ENCODE results near the gene CEP104.

CEP104 gene
- total RNA-seq, result 30.6 to 41.4 reads per million in 2 donors

DNA sequence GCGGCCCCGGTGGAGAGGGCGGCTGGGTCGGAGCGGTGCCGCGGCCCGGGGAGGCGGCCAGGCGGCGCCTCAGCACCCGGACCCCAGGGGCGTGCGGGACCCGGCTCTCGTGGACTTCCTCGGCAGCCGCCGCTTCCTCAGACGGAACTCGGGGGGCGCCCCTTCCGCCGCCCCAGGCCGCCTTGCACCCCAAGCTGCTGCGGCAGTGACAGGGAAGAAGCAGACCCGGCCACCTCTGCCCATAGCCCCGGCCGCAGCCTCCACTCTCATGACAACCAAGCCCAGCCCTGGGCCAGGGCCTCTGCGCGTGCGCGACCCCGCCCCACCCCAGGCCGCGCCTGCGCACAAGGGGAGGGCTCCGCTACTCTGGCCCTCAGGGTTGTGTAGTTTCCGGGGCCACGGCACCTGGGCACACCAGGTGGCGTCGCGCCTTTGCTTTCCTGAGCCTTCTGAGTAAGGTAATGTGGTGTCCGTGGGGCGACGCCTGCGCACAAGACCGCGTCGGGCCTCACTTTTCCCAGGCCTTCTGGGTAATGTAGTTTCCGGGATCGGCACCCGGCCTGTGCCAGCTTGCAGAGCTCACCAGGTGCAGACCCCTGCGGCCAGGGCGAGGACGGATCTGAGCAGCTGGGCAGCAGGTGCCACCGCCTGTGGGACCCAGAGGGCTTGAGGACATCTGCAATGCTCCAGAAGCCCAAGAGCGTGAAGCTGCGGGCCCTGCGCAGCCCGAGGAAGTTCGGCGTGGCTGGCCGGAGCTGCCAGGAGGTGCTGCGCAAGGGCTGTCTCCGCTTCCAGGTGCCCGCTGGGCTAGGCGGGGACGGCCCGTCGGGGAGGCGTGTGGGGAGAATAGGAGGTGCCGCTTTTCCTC is at the start of gene CEP104, which contains the start of gene DFFB:
TSS of gene CEP104 (minus strand) at position 289 of the 868 bp plus-strand sequence. CDS start 4,804 bp downstream, outside the sequence.
TSS of gene DFFB (plus strand) at position 554 of the 868 bp plus-strand sequence. CDS start at position 682, 128 bp downstream.
- DNase-seq, result peak; percentile 92 to 99 (median 97)

- DNase-seq, result peak in 1 of 5 experiments; percentile 1
Measured at GRCh38 chr1:3906672-3907020, 49.6 kb upstream of the CEP104 start.

GRCh38 chr1:3905953-3906671 is 49.1 kb upstream of the CEP104 start:
- DNase-seq, result peak in 1 of 5 experiments; percentile 0

- DNase-seq, result peak in 1 of 5 experiments; percentile 6
Measured at GRCh38 chr1:3905266-3905952, 48.4 kb upstream of the CEP104 start.

DNA sequence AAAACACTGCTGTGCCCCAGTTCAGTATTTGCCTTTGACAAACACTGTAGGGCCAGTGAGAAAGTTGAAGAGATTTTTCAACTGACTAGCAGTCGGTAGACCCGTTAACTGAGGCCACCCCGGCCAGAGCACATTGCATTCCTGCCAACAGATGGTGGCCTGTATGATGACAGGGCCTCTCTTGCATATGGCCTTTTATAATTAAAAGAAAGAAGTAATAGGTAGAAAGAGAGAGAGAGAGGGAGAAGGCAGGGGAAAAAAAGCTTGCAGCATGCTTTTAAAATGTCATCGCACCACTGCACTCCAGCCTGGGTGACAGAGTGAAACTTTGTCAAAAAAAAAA is 47.8 kb upstream of the CEP104 start:
- DNase-seq, result peak in 1 of 5 experiments; percentile 4

DNA sequence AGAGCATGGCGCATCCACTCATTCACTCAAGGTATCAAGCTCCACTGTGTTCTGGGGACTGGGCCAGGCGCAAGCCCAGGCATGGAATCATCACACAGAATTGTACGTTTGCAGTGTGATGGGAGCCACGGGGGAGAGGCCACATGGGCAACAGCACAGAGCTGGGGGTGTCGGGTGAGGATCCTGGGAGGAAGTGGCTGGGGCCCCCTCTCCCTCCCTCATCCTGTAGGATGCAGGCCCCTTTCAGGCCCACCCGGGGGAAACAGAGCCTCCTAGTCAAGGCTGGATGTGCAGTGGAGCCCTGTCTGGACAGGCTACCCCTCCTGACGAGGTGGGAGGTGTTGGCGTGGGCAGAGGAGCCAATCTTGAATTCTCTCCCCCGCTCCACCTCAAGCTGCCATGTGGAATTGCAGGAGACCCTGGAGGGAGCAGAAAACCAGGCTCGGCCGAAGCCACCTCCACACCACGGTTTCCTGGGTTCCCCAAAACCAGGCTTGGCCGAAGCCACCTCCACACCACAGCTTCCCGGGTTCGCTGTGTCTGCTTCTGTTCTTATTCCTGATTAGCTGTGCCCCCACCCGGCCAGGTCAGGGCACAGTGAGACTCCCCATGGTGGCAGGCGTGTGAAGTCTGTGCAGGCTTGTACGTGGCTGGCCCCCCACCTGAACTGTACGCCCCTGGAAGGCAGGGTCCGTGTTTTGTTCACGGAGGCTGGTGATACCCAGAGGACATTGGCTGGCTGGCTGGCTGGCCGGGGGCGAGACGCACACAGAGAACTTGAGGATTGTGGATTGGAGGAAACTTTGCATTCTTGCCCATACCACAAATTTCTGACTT is 47.2 kb upstream of the CEP104 start:
- DNase-seq, result peak in 1 of 5 experiments; percentile 2

DNA sequence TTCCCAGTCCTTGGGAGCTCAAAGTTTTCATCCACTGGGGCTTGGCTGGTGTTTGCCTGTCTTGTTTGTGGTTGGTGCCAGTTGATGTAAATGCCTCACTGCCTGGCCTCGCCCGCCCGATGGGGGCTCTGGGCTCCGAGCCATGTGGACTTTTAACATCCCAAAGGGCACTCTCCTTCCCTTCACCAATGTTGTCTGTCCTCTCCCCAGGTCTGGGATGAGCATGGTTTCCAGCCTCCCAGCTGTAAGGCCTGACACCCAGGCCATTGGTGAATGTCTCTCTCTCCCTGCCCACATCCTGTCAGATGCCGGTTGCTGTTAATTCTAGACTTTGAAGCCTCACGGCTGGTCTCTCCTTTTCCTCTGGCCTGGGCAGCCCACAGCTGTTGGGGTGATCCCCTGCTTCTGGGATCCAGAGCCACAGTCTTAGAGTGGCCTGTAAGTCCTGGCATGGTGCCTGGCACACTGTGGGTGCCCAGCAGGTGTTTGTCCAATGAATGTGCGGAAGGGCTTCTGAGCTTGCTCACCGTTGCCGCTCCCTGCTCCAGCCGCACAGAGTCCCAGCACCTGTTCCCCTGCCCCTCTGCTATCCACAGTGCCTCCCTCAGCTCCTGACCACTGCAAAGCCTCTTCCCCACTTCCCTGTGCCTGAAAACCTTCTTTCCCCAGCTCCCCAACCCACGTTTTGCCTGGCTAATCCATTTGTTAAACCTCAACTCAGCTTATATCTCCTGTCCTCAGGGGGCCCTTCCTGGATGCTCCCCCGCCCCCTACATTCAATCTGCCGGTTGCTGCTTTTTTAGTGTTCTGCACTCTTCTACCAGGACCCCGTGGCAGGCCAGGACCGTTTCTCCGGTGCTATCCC is 46.4 kb upstream of the CEP104 start:
- peak in 2 of 5 experiments; percentile 1 to 81 for DNase-seq

- peak in 2 of 5 experiments; percentile 1 to 68 for DNase-seq
Measured at GRCh38 chr1:3902571-3903091, 45.6 kb upstream of the CEP104 start.

DNA sequence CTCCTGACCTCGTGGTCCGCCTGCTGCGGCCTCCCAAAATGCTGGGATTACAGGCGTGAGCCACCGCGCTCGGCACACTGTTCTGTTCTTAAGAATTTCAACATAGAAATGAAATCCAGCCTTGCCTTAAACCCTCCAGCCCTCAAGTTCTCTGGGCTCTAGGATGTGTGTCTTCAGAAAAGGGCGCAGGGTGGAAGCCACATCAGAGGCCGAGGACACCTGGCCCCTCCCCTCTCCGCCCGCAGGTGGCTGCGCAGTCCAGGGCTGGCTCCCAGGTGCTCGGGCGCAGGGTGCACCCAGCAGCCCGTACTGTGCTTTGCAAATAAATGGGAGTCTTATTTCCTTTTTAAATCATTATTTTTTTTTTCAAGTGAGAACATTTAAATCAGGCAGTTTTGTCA is 45.1 kb upstream of the CEP104 start:
- peak in 2 of 5 experiments; percentile 6 to 47 for DNase-seq

DNA sequence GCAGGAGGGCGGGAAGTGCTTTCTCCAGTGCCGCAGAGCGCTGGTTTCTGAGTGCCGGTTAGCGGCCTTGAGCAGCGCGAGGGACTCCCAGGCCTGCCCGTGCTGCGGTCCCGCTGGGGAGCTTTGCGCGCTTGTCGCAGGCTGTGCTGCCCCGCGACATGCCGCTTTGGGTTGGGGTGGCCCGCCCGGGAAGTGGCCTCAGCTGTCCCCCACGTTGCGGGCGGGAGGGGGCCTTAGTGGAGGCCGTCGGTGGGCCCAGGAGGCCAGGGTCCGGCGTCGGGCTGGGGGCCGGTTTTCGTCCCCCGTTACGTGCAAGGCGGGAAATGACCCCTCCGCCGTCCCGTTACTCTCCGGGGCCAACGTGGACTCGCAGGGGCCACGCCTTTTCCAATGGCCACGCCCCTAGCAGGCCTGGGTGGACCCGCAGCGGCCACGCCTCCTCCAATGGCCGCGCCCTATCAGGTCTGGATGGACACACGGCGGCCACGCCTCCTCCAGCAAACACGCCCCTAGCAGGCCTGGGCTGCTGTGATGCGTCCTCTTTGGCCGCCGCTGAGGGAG is 44.0 kb upstream of the CEP104 start:
- peak; percentile 61 to 92 (median 80) for DNase-seq

DNA sequence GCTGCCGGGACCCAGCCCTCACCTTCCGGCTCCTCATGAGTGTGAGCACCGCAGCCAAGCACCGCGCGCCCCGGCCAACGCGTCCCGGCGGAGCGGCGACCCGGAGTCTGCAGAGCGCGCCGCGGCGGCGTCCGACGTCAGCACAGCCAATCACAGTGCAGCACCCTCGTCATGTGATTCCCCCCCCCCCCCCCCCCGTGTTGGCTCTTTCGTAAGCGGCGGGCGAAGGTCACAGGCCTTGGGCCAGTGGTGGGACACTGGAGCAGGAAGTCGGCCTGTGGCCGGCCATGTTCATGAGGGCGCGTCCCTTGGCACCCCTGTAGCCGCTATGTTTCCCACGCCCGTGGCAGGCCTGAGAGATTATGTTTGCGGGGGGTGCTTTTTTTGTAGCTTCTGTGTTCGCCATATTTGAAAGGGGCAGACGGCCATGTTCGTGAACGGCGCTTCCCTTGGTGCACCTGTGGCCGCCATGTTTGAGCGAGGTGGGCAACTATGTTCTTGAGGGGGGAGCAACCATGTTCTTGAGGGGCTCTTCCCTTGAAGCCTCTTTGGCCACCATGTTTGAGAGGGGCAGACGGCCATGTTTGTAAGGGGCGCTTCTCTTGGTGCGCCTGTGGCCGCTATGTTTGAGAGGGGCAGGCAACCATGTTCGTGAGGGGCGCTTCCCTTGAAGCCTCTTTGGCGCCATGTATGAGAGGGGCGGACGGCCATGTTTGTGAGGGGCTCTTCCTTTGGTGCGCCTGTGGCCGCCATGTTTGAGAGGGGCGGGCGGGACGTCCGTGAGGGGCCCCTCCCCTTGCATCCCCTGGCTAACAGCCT is 43.3 kb upstream of the CEP104 start, which contains the start of gene C1orf174:
TSS of gene C1orf174 (minus strand) at position 123 of the 819 bp plus-strand sequence. CDS start at position 37, 86 bp downstream.
- peak; percentile 80 to 99 (median 94) for DNase-seq

DNA sequence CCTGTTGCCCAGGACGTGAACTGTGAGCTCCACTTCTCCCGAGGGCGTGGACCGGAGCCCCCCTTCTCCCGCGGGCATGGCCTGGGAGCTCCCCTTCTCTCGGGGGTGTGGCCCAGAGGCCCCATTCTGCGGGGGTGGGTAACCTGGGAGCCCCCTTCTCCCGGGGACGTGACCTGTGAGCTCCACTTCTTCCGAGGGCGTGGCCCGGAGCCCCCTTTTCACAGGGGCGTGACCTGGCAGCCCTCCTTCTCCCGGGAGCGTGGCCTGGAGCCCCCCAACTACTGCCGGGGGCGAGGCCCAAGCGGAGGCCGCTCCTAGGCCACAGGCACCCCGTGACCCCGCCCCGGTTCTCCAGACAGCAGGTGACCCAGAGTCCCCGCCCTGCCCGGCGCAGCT is 42.7 kb upstream of the CEP104 start:
- DNase-seq, result peak in 1 of 5 experiments; percentile 26

DNA sequence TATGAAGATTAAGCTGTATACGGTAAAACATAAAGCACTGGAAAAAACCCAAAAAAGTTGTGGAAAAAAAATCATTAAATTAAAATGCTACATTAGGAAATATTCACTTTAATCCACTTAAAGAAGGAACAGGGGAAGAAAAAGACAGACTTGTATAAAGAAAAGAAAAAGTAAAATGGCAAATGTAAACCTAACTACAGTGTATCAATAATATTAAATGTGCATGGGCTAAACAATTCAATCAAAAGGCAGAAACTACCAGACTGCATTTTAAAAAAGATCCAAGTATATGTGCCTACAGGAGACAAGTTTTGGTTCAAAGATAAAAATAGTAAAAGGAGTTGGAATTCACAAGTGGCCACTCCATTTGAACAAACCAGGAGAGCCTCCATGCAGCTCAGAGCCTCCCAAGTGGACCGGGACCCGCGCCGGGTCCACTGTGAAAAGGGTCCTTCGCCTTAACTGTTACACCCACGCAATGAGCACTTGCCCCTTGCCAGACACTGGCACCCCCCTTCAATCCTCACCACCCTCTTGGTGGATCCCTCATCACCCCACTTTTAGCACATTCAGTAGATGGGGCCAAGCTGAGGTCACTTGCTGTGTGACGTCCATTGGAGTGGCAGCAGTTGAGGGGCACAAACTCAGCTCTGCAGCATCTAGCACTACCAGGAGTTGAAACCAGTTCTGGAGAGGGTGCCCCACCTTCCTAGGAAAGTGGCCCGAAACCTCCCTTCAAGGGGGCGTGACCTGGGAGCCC is 42.2 kb upstream of the CEP104 start:
- no peak for DNase-seq

GRCh38 chr1:3898475-3898735 is 41.4 kb upstream of the CEP104 start:
- no peak for DNase-seq

GRCh38 chr1:3896396-3897000 is 39.5 kb upstream of the CEP104 start:
- DNase-seq, result no peak

DNA sequence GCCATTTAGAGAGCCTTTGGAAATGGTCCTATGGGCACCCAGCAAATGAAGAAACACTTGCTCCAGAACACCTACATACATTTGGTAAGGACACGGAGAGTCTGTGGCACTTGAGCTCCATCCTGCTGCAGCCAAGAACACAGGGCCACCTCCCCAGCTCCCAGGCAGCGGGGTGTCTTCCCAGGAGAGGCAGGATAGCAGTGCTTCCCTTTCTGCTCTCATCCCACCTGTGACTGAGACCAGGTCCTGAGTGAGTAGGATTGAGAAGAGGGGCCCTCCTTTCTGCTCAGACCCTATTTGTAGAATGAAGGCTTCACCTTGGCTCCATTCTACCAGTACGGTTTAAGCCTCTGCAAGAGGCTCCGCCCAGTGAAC is 38.9 kb upstream of the CEP104 start:
- DNase-seq, result no peak

DNA sequence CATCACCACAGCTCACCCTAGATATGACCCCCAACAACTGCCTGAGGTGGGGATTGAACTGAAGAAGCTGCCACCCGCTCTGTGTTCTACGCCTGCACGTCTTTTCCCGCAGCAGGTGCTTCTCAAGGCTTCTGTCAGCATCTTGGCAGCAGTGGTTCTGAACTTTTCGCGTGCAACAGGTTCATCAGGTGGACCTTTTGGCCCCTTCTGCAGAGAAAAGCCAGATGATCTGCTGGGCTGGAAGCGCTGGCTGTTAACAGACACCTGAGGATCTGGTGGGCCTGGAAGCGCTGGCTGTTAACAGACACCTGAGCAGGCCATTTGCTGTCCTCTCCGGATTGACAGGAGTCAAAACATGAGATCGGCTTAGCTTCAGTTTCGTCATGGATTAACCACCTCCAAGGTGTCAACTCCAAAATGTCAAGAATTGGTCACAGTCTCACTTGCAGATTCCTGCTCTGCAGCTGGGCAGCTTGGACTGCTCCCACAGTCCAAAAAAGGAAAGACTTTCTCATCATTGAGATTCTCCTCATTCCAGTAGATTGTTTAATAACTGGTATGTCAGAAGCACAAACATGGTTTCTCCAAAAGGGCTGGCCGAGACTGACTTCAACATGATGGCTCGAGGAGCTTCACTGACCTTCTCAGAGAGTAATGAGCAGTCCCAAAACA is 38.4 kb upstream of the CEP104 start:
- no peak for DNase-seq
